Measurements from ENCODE around the gene TMEM138. TPM values are rescaled to one million over a fixed set of nuclear protein-coding genes. Genes with fewer than 3 reads are reported as not detected.

TMEM138 gene
- total RNA-seq, 1 donor from 2014 or later, result 16.6 TPM

- DNase-seq, result no peak
These were observed 45.0 kb downstream of the TMEM138 start for GRCh38 chr11:61406991-61407728.

DNA sequence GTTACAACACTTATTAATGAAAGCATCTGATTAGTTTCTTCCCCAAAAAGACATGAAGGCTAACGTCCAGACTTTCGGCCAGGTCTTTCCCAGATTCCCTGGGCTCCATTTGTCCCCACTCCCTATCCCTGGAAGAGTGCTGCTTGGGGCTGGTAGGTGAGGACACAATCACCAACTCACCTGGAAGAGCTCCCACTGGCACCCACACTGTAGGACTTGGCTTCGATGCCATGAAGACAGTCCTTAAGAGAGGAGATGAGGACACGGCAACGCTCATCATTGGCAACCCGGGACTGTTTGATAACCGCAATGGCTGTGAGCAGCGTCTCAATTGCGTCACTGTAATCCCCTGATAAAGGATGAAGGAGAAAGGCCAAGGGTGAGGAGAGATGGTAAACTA is 49.4 kb downstream of the TMEM138 start:
- no peak for DNase-seq

GRCh38 chr11:61413496-61413895 is 51.3 kb downstream of the TMEM138 start:
- DNase-seq, result no peak

DNA sequence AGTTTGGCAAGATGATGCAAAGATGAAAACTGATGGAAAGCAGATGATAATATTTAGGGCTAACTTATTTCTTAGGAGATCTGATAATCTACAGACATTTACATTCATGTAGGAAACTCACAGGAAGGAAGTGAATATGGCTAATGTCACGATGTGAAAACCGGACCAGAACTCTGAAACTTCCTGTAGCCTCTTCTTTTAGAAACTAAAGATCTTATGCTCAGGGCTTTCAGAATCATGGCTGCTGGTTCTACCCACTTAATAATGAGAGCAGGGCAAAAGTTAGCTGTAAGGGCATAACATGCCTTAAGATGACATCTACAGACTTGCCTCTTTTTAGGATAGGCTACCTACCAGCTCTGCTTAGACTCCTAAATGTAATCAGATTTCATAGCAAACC is 52.4 kb downstream of the TMEM138 start:
- no peak for DNase-seq

DNA sequence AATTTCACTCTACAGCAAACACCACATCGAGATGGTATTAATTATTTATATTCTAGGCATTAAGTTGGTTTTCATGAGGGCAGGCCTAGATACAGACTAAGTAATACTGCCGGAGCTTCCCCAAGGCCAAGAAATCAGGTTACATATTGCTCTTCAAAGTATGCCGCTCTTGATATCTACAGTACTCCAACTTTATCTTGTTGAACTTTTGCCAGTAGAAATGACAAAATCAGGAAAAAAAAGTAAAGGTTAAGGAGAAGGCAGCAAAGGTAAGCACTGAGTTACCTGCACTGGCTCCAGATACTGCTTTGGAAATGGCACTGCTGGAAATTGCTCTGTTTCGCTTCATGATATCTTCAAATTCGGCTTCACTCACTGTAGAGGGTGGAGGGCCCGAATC is 53.2 kb downstream of the TMEM138 start:
- DNase-seq, result no peak

DNA sequence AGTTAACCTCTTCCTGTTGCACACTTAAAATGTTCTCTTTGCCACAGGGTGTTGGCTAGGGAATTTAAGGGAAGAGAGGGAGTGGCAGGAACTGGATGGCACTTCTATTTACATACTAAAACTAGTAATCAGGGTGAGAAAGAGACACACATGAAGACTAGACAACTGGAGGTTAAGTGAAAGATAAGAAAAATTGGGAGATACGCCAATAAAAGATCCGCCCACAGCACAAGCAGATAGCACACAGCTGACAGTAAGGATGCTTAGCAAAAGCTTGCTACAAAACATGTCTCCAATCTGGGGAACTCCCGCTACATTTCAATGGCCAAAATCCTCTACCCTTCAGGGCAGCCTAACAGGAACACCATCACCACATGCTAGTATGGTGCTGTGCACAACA is 54.8 kb downstream of the TMEM138 start:
- DNase-seq, result no peak

- no peak for DNase-seq
These were observed 55.5 kb downstream of the TMEM138 start for GRCh38 chr11:61417670-61418069.

DNA sequence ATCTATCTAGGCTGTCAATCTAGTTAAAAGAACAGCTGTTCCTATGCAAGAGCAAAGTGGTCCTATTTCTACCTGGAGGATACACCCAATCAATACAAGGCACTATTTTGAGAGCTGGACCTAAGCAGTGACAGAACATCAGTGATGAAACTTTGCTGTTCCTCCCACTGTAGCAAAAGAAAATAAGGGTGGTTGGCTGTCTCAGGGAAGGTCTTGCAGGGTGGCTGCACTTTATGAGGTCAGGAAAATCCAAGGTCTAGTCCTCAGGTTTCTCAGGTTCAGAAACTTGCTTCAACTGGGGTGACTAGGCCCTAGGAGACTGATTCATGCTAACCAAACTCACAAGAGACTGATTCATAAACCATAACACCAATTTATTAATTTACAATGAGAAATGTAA is 56.0 kb downstream of the TMEM138 start:
- no peak for DNase-seq

Other genes with a start within 250 kb of the TMEM138 start
- 9.9 TPM for gene VPS37C, start 200.9 kb upstream of the TMEM138 start, total RNA-seq
- 0.89 TPM for gene PGA3, start 158.9 kb upstream of the TMEM138 start, total RNA-seq
- 3.5 TPM for gene PGA4, start 140.0 kb upstream of the TMEM138 start, total RNA-seq
- 0.39 TPM for gene PGA5, start 121.2 kb upstream of the TMEM138 start, total RNA-seq
- 0.49 TPM for gene VWCE, start 67.1 kb upstream of the TMEM138 start, total RNA-seq
- gene DDB1, start 29.3 kb upstream of the TMEM138 start, total RNA-seq, result 158 TPM
- gene TKFC, start 29.1 kb upstream of the TMEM138 start, total RNA-seq, result 13.0 TPM
- gene CYB561A3, start 492 bp upstream of the TMEM138 start, total RNA-seq, result 13.4 TPM
- gene TMEM216, start 30.2 kb downstream of the TMEM138 start, total RNA-seq, result 8.3 TPM
- 29.1 TPM for gene CPSF7, start 67.6 kb downstream of the TMEM138 start, total RNA-seq
- gene SDHAF2, start 67.8 kb downstream of the TMEM138 start, total RNA-seq, result 33.3 TPM
- gene LRRC10B, start 146.4 kb downstream of the TMEM138 start, total RNA-seq, result 0.49 TPM
- 1.7 TPM for gene SYT7, start 218.7 kb downstream of the TMEM138 start, total RNA-seq